Body of pancreas (tissue), 4 donors: ENCODE measurements around the gene HOXB5. TPM values are rescaled to one million over a fixed set of nuclear protein-coding genes. Genes with fewer than 3 reads are reported as not detected.

Experiments used
- ATAC-seq: fragments of 150-250 bp; one replicate; pipeline ENCODE4 v1.9.1; 2016
- DNase-seq, 4 donors: peaks; one replicate each; pipeline ENCODE4 v3.0.0-alpha.2; 2019
- H3K27ac ChIP-seq, 4 donors: fragments of 200-600 bp; sonication (generic); 1 replicate in 3 of 4; 2 replicates in 1 of 4; pipeline versions ENCODE4 v1.5.1 to v1.6.1; 2016 to 2019; ENCODE audit warnings: mild to moderate bottlenecking in 1 of 4, mixed read lengths in 1 of 4, moderate library complexity in 1 of 4
- H3K27me3 ChIP-seq, 2 donors: fragments of 200-600 bp; sonication (generic); one replicate each; pipeline ENCODE4 v1.6.0; 2016; ENCODE audit warnings: mild to moderate bottlenecking in 1 of 2
- H3K36me3 ChIP-seq, 2 donors: fragments of 200-600 bp; sonication (generic); replicated peaks in 1 of 2; 2 replicates each; pipeline ENCODE4 v1.5.1; 2016; ENCODE audit warnings: low read depth in 2 of 2; ENCODE audit not compliant: insufficient read depth in 1 of 2
- H3K4me1 ChIP-seq: fragments of 200-600 bp; sonication (generic); one replicate; pipeline ENCODE4 v1.6.0; 2016
- H3K4me3 ChIP-seq, 2 donors: fragments of 200-600 bp; sonication (generic); 1 replicate in 1 of 2; 2 replicates in 1 of 2; pipeline ENCODE4 v1.5.1; 2016 to 2019
- H3K9me3 ChIP-seq, 3 donors: fragments of 200-600 bp; sonication (generic); 1 replicate in 2 of 3; 2 replicates in 1 of 3; pipeline ENCODE4 v1.5.1; 2016
- POLR2A ChIP-seq, 3 donors: fragments of 450-650 bp; IDR thresholded peaks; one replicate each; pipeline ENCODE4 v1.6.1; 2016; ENCODE audit warnings: antibody characterized with exemption in 3 of 3, mild to moderate bottlenecking in 2 of 3
- WGBS, 2 donors: methylation state at CpG; one replicate each; pipeline ENCODE4 v1.1.5; 2017; 5-methylcytosine and 5-hydroxymethylcytosine counted together
- intact Hi-C: fragments of 100-400 bp; cut with DNase I; formaldehyde crosslinking; loops from one replicate; pipeline ENCODE4 v1.15.1; 2023
- total RNA-seq, 2 donors: library from RNA; depleted of rRNA; stranded (reverse); fragments of >200 nt; gene quantifications; one replicate each; pipeline ENCODE4 v1.1.0, GENCODE V29; 2016
- TF ChIP-seq, protein P1 (sequence below), 7 experiments: fragments of 450-650 bp in 4 of 7; fragments of 200-600 bp in 3 of 7; sonication (generic) in 3 of 7; IDR thresholded peaks; one replicate each; pipeline ENCODE4 v1.5.1; 2016 to 2019; ENCODE audit warnings: antibody characterized with exemption in 7 of 7

HOXB5 gene
- total RNA-seq, 2 donors from 2014 or later: 0.99 TPM; not detected in 1

GRCh38 chr17:48543854-48544348 is 49.7 kb downstream of the HOXB5 start:
- TF ChIP-seq, protein P1, sequence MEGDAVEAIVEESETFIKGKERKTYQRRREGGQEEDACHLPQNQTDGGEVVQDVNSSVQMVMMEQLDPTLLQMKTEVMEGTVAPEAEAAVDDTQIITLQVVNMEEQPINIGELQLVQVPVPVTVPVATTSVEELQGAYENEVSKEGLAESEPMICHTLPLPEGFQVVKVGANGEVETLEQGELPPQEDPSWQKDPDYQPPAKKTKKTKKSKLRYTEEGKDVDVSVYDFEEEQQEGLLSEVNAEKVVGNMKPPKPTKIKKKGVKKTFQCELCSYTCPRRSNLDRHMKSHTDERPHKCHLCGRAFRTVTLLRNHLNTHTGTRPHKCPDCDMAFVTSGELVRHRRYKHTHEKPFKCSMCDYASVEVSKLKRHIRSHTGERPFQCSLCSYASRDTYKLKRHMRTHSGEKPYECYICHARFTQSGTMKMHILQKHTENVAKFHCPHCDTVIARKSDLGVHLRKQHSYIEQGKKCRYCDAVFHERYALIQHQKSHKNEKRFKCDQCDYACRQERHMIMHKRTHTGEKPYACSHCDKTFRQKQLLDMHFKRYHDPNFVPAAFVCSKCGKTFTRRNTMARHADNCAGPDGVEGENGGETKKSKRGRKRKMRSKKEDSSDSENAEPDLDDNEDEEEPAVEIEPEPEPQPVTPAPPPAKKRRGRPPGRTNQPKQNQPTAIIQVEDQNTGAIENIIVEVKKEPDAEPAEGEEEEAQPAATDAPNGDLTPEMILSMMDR (IDR thresholded peaks at IDR 0.05): no peak
- TF ChIP-seq POLR2A (IDR thresholded peaks at IDR 0.05): no peak
- DNase-seq (no peak), ATAC-seq (no peak)
- 7 to 11% methylated on average over 19 to 20 of the region's 20 CpGs for WGBS, 2 donors
- H3K27me3 ChIP-seq: peaks cover 0 to 24% of the 10 kb centered on the region in 2 donors
- H3K36me3 ChIP-seq: no peaks in the 10 kb centered on the region
- H3K9me3 ChIP-seq: no peaks in the 10 kb centered on the region
- peak overlapping the region in 3 of 4 donors; percentile 48 to 67 (median 56) for H3K27ac ChIP-seq
- intact Hi-C loops: no loop called here
- peaks cover 18% of the 10 kb centered on the region for H3K4me1 ChIP-seq
- no peak overlapping the region for H3K4me3 ChIP-seq

DNA sequence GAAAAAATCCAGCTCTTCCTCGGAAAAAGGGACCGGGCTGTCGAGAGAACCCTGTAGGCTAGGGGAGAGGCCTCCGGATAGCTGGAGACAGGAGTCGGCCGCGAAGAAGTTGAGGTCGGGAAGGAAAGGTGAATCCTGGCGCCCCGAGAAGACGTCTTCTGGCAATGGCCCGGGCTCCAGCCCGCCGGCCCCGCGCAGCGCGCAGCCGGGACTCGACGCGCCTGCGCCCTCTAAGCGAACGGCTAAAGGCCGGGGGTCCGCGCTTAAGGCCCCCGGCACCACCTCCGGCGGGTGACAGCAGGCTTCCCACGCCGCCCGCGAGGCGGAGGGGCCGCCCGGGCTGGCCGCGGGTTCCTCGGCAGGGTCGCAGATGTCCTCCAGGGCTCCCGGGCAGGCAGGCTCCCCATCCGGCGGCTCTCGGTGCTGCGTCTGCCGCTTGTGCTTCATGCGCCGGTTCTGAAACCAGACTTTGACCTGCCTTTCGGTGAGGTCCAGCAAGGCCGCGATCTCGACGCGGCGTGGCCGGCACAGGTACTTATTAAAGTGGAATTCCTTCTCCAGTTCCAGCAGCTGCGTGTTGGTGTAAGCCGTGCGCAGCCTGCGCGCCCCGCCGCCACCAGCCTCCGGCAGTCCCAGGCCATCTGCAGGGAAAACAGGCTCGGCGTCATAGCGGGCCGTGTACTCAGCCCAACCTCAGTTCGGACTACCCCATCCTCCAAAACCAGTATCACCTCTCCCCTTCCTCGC is 50.3 kb downstream of the HOXB5 start:
- intact Hi-C loops: no loop called here
- TF ChIP-seq, protein P1 (IDR thresholded peaks at IDR 0.05): peak in 1 of 7 experiments; percentile 8
- no peak for TF ChIP-seq POLR2A (IDR thresholded peaks at IDR 0.05)
- WGBS, 2 donors: 2 to 3% methylated on average over 27 to 71 of the region's 72 CpGs
- peak in 2 of 4 donors; percentile 34 to 38 for DNase-seq
- no peaks in the 10 kb centered on the region for H3K36me3 ChIP-seq
- peak; percentile 19 for ATAC-seq
- no peaks in the 10 kb centered on the region for H3K9me3 ChIP-seq
- peaks cover 0 to 24% of the 10 kb centered on the region in 2 donors for H3K27me3 ChIP-seq
- peak overlapping the region; percentile 16 to 21 for H3K4me3 ChIP-seq
- peak overlapping the region in 3 of 4 donors; percentile 48 to 67 (median 56) for H3K27ac ChIP-seq
- H3K4me1 ChIP-seq: peaks cover 18% of the 10 kb centered on the region

DNA sequence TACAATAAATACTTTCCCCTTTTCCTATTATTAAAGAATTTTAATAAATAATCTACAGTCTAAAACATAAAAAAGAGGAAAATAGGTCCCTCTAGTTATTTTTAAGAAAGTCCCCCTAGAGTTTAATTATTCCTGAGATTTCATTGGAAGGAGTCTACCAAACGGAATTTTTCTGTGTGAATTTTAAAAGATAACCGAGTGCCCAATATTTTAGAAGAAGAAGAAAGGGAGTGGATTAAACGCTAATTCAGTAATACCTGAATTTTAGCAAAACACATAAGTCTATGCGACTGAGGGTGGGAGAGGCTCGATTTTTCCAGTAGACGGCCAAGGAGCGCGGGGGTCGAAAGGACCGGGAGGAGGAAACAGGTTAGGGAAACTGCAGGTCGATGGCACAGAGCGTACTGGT is 50.9 kb downstream of the HOXB5 start:
- no peaks in the 10 kb centered on the region for H3K9me3 ChIP-seq
- H3K27ac ChIP-seq: peak overlapping the region in 3 of 4 donors; percentile 48 to 67 (median 56)
- WGBS, 2 donors: 8% methylated on average over 12 of the region's 12 CpGs
- intact Hi-C loops: no loop called here
- TF ChIP-seq POLR2A (IDR thresholded peaks at IDR 0.05): no peak
- TF ChIP-seq, protein P1 (IDR thresholded peaks at IDR 0.05): no peak
- DNase-seq (no peak), ATAC-seq (no peak)
- H3K4me3 ChIP-seq: peak overlapping the region in 1 of 2 donors; percentile 21
- peaks cover 18% of the 10 kb centered on the region for H3K4me1 ChIP-seq
- peaks cover 0 to 24% of the 10 kb centered on the region in 2 donors for H3K27me3 ChIP-seq
- H3K36me3 ChIP-seq: no peaks in the 10 kb centered on the region

- ATAC-seq: peak; percentile 8
- H3K4me1 ChIP-seq: peaks cover 18% of the 10 kb centered on the region
- intact Hi-C loops: no loop called here
- no peak for DNase-seq
- no peaks in the 10 kb centered on the region for H3K9me3 ChIP-seq
- 20 to 21% methylated on average over 27 of the region's 27 CpGs for WGBS, 2 donors
- peak overlapping the region in 3 of 4 donors; percentile 45 to 67 (median 48) for H3K27ac ChIP-seq
- TF ChIP-seq, protein P1 (IDR thresholded peaks at IDR 0.05): no peak
- peak in 1 of 3 donors; percentile 4 for TF ChIP-seq POLR2A (IDR thresholded peaks at IDR 0.05)
- H3K27me3 ChIP-seq: peaks cover 0 to 24% of the 10 kb centered on the region in 2 donors
- no peak overlapping the region for H3K4me3 ChIP-seq
- H3K36me3 ChIP-seq: no peaks in the 10 kb centered on the region
Measured at GRCh38 chr17:48542114-48542656, 51.4 kb downstream of the HOXB5 start.
